ENCODE results near the gene PACRG.

PACRG gene

GRCh38 chr6:163064397-163064796, 336.6 kb downstream of the PACRG start:
- in situ Hi-C loops (cut with HindIII; ENCODE audit: low sequenced_read_pairs) = no loop called here

- in situ Hi-C loops (cut with HindIII; ENCODE audit: low sequenced_read_pairs) = no loop called here
Measured at GRCh38 chr6:163066200-163066599, 338.4 kb downstream of the PACRG start.

GRCh38 chr6:163077134-163077533, 349.4 kb downstream of the PACRG start:
- in situ Hi-C loops (cut with HindIII; ENCODE audit: low sequenced_read_pairs) = no loop called here

- in situ Hi-C loops (cut with HindIII; ENCODE audit: low sequenced_read_pairs) = no loop called here
Measured at GRCh38 chr6:163078712-163079111, 350.9 kb downstream of the PACRG start.

- in situ Hi-C loops (cut with HindIII; ENCODE audit: low sequenced_read_pairs) = no loop called here
Measured at GRCh38 chr6:163080228-163080627, 352.5 kb downstream of the PACRG start.

- in situ Hi-C loops (cut with HindIII; ENCODE audit: low sequenced_read_pairs) = no loop called here
Measured at GRCh38 chr6:163083141-163083540, 355.4 kb downstream of the PACRG start.

- in situ Hi-C loops (cut with HindIII; ENCODE audit: low sequenced_read_pairs) = no loop called here
Measured at GRCh38 chr6:163085426-163085825, 357.7 kb downstream of the PACRG start.

GRCh38 chr6:163085861-163086623, 358.3 kb downstream of the PACRG start:
- in situ Hi-C loops (cut with HindIII; ENCODE audit: low sequenced_read_pairs) = no loop called here

GRCh38 chr6:163086624-163086920, 358.8 kb downstream of the PACRG start:
- in situ Hi-C loops (cut with HindIII; ENCODE audit: low sequenced_read_pairs) = no loop called here

GRCh38 chr6:163087981-163088380, 360.2 kb downstream of the PACRG start:
- in situ Hi-C loops (cut with HindIII; ENCODE audit: low sequenced_read_pairs) = no loop called here

- in situ Hi-C loops (cut with HindIII; ENCODE audit: low sequenced_read_pairs) = no loop called here
Measured at GRCh38 chr6:163092876-163093275, 365.1 kb downstream of the PACRG start.

GRCh38 chr6:163094881-163095280, 367.1 kb downstream of the PACRG start:
- in situ Hi-C loops (cut with HindIII; ENCODE audit: low sequenced_read_pairs) = no loop called here

GRCh38 chr6:163095401-163095800, 367.6 kb downstream of the PACRG start:
- in situ Hi-C loops (cut with HindIII; ENCODE audit: low sequenced_read_pairs) = no loop called here

- in situ Hi-C loops (cut with HindIII; ENCODE audit: low sequenced_read_pairs) = no loop called here
Measured at GRCh38 chr6:163098827-163099479, 371.2 kb downstream of the PACRG start.

GRCh38 chr6:163099621-163100171, 371.9 kb downstream of the PACRG start:
- in situ Hi-C loops (cut with HindIII; ENCODE audit: low sequenced_read_pairs) = no loop called here

- in situ Hi-C loops (cut with HindIII; ENCODE audit: low sequenced_read_pairs) = no loop called here
Measured at GRCh38 chr6:163100259-163100658, 372.5 kb downstream of the PACRG start.

GRCh38 chr6:163113358-163113962, 385.7 kb downstream of the PACRG start:
- in situ Hi-C loops (cut with HindIII; ENCODE audit: low sequenced_read_pairs) = no loop called here

- in situ Hi-C loops (cut with HindIII; ENCODE audit: low sequenced_read_pairs) = no loop called here
Measured at GRCh38 chr6:163118941-163119340, 391.2 kb downstream of the PACRG start.

GRCh38 chr6:163120223-163120622, 392.4 kb downstream of the PACRG start:
- in situ Hi-C loops (cut with HindIII; ENCODE audit: low sequenced_read_pairs) = no loop called here

- in situ Hi-C loops (cut with HindIII; ENCODE audit: low sequenced_read_pairs) = no loop called here
Measured at GRCh38 chr6:163121270-163121669, 393.5 kb downstream of the PACRG start.

GRCh38 chr6:163122365-163122764, 394.6 kb downstream of the PACRG start:
- in situ Hi-C loops (cut with HindIII; ENCODE audit: low sequenced_read_pairs) = no loop called here

- in situ Hi-C loops (cut with HindIII; ENCODE audit: low sequenced_read_pairs) = no loop called here
Measured at GRCh38 chr6:163123098-163123497, 395.3 kb downstream of the PACRG start.

Measured in DLD1 (cell line).